HG03095 (cell line): Measurements from ENCODE around the gene ABCA2.

Experiments used
- ATAC-seq: cut with Tn5 transposase; IDR thresholded peaks from one replicate; pipeline ENCODE4 v1.9.1; 2021; ENCODE audit warnings: moderate library complexity; ENCODE audit not compliant: unreplicated experiment

ABCA2 gene

DNA sequence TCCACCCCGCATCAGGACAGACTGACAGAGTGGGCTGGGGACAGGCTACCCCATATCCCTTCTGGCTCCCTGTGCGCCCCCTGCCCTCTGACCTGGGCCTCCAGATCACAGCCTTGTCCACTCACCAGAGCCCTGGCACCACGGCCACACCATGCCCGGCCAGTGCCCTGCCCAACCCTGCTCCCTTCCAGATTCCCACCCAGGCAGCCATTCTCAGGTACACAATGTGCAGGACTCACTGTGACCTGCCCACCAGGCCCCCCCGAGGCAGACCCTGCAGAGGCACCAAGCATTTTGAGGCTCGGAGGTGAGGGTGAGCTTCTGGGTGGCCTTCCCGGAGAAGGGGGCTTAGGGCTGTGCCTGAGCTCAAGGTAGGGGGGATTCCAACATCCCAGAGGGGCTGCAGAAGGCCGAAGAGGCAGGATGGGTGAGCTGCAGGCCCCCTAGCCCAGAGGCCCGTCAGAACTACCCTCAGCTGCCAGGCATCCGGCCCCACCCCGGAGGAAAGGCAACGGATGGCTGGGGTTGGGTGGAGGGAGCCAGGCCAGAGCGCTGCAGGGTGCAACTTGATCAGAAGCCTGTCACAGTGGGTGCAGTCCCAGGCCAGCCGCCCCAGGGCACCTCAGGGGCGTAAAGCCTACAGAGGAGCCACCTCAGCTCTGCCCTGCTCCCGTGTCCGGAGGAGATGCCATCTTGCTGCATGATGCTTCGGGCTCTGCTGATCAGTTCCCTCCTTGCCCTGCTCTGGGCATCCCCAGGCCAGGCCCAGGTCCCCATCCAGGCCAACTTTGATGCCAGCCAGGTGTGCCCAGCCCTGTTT, 45.6 kb downstream of the ABCA2 start, which contains the start of gene LCNL1:
TSS of gene LCNL1 (plus strand) at position 762 of the 820 bp plus-strand sequence. CDS start 594 bp downstream, outside the sequence.
- no peak for ATAC-seq

DNA sequence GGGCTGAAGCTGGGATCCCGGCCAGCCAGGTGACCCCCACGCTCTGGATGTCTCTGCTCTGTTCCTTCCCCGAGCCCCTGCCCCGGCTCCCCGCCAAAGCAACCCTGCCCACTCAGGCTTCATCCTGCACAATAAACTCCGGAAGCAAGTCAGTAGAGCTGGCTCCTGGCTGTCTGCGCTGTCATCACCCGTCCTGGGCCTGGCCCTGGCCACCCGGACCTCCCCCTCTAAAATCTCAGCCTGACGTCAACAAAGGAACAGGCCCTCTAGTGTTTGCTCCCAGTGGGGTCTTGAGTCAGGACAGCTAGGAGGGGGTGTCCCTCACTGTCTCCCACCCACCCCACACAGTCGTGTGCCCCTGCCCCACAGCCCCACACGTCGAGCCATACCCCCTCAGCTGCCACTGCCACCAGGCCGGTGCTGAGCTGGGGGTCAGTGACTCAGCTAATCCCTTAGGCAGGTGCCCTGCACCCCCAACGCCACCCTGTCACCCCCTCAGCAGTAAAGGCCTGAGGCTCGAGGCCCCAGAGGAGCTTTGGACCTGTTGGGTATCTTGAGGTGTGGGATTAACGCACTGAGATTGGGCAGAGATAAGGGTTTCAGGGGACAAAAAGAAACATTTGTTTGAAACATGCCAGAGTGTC, 46.3 kb downstream of the ABCA2 start:
- ATAC-seq: no peak

DNA sequence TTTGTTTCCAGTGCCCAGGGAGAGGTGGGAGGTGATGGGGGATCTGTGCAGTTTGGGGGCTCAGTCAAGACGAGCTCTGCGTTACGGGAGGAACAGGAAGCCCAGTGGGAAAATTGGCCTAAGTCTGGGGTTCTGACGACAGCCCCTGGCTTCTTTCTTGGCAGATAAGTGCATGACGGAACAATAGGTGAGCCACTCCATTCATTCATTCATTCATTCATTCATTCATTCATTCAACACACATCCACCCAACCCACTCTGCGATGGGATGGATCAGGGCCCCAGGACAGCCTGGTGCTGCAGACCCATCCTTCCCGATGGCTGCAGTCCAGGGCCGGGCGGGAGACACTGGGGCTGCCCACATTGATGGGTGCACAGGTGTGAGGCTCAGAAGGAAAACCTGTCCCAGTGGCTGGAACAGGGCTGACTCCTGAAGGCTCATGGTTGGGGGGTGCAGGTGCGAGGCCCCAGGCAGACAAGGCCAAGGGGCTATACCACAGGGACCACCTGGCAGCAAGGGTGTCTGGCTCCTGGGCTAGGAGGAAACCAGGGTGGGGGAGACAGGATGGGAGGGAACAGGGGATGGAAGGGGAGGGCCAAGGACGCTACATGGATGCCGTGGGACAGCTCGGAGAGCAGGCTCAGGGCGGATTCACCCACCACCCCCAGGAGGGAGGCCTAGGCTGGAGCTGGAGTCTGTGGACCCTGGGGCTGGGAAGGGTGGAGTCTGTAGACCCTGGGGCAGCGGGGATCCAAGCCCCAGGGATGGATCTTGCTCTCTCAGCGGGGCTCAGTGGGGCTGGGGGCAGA, 47.2 kb downstream of the ABCA2 start:
- no peak for ATAC-seq

DNA sequence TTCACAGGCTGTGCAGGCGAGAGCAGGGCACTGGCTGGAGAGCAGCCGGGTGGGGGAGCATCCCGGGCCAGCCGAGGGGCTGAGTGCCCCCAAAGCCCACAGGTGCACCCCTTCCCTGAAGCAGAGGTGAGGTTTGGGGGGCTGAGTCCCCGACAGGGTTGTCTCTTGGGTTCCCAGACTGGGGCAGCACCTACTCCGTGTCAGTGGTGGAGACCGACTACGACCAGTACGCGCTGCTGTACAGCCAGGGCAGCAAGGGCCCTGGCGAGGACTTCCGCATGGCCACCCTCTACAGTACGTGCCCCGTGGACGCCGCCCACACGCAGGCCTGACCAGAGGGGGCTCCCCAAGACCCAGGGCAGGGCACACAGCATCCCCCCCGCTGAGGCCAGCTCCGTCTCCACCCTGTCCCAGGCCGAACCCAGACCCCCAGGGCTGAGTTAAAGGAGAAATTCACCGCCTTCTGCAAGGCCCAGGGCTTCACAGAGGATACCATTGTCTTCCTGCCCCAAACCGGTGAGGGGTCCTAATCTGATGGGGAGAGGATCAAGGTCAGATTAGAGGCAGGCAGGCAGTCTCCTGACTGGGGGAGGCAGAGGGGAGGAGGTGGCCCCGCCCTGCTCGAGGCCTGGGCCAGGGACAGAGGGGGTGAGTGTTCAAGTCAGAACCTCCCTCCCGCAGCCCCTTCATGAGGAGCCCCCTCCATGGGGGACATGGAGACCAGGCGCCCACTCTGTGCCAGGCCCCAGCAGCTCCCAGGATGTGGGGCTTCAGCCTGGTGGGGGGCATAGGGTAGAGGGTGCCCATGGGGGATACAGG, 48.1 kb downstream of the ABCA2 start:
- no peak for ATAC-seq

DNA sequence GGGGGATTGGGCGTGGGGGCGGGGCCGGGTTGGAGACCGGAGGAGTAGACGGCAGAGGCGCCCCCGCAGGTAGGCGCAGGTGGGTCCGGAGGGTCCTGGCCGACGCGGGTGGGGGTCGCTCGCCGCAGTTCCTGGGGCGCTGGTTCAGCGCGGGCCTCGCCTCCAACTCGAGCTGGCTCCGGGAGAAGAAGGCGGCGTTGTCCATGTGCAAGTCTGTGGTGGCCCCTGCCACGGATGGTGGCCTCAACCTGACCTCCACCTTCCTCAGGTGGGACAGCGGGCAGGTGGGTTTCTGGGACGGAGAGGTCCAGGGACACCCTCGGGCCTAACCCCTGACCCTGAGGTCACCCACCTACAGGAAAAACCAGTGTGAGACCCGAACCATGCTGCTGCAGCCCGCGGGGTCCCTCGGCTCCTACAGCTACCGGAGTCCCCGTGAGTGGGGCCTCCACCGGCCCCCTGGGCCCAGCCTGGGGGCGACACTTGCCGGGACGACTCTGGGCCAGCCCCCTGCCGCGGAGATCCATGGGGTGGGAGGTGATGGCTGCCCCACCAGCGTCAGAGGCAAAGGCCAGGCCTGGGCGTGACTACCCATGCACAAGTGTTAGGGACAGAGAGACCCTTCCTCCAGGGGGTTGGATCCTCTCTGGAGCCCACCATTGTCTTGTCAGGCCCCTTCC, 49.0 kb downstream of the ABCA2 start:
- ATAC-seq: no peak

DNA sequence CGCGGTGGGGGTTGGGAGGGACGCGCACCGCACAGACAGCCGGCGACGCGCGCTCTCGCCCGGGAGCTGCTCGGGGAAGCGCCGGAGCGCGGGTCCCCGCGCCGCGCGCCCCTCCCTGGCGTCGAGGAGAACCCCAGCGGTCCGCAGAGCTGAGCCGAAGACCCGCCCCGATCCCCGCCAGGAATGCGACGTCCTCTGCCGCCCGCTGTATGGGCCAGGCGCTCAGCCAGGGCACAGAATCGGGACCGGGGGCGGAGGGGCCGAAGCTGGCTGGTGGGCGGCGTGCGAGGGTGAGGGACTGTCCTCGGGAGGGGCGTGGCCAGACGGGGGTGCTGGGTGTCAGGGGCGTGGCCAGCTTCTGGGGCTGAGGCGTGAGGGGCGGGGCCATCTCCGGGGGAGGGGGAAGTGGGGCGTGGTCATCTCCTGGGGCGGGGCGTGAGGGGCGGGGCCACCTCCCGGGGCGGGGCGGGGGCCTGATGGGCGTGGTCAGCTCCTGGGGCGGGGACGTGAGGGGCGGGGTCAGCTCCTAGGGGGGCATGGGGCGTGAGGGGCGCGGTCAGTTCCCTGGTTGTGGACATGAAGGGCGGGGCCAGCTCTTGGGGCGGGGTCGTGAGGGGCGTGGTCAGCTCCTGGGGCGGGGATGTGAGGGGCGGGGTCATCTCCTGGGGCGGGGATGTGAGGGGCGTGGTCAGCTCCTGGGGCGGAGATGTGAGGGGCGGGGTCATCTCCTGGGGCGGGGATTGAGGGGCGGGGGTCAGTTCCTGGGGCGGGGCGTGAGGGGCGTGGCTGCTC, 49.8 kb downstream of the ABCA2 start:
- ATAC-seq: no peak

DNA sequence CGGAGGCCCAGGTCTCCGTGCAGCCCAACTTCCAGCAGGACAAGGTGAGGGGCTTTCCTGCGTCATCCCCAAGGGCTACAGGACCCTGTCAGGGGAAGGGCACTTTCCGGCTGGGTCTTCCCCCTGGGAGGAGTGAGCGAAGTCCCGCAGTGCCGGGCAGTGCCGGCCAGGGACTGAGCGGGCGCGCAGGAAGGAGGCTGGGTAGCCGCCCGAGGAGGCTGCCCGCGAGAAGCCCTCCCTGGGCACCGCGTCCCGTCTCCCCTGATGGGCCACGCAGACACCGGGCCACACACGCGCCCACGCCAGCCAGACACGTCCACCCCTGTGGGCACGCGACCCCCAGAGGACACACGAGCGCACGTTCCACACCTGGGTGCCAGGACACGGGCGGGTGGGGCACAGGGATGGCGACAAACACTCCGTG, 50.4 kb downstream of the ABCA2 start:
- ATAC-seq: no peak

DNA sequence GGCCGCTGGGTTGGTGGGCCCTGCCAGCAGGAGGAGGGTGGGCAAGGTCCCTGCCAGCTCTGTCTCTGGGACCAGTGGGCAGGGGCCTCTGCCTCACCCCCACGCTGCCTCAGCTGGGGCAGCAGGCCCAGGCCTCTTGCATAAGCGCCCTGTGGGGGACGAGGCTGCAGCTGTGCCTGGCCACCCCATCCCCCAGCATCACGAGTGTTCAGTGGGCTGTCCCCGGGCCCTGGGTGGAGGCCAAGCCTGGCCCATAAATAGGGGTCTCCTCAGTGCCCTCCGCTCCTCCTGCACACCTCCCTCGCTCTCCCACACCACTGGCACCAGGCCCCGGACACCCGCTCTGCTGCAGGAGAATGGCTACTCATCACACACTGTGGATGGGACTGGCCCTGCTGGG, 50.8 kb downstream of the ABCA2 start, which contains the start of gene PTGDS:
TSS of gene PTGDS (plus strand) at position 282 of the 400 bp plus-strand sequence. CDS start at position 357, 75 bp downstream.
- ATAC-seq: no peak

DNA sequence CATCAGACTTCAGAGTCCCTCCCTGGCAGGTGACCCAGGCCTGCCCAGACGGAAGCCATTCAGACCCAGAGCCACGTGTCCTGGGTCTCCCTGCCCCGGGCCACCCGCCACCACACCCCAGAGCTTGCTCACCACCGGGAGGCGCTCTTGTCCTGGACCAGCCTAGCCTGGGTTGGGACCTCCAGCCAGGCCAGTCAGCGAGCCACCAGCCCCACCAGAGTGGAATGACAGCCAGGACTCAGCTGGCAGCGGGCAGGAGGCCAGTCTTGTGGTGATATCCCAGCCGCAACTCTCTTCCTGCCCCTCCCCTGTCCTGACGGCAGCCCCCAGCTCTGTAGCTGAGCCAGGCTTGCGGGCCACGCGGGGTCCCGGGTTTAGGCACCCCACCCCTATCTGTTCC, 52.4 kb downstream of the ABCA2 start:
- ATAC-seq: no peak

DNA sequence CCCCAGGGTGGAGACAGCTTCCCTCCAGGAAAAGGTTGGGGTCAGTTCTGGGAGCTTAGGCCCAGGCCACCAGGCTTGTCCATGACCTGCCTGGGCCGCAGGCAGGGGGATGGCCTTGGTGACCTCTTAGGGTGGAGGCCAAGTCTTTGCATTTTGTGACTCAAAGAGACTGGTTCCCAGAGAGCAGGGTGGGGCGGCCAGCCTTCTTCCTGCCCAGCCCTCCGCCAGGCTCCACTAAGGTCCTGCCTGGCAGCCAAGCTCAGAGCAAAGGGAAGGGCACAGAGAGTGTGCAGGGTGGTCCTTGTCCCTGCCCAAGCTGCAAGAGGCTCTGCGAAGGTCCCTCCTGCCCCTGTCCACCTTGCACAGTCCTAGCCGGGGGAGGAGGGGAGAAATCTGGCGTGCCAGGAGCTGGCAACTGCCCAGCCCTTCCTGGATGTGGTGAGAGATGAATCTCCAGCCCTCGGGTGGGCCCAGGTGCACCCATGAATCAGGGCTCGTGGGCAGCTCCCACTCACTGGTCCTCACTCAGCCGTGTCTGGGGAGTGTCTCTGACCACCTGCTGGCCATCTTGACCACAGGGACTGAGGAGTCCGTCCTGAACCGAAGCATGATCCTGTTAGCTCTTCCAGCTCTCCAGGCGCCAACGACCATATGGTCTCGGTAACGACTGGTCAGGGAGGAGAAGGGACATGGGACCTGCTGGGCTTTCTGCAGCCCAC, 53.1 kb downstream of the ABCA2 start:
- no peak for ATAC-seq

DNA sequence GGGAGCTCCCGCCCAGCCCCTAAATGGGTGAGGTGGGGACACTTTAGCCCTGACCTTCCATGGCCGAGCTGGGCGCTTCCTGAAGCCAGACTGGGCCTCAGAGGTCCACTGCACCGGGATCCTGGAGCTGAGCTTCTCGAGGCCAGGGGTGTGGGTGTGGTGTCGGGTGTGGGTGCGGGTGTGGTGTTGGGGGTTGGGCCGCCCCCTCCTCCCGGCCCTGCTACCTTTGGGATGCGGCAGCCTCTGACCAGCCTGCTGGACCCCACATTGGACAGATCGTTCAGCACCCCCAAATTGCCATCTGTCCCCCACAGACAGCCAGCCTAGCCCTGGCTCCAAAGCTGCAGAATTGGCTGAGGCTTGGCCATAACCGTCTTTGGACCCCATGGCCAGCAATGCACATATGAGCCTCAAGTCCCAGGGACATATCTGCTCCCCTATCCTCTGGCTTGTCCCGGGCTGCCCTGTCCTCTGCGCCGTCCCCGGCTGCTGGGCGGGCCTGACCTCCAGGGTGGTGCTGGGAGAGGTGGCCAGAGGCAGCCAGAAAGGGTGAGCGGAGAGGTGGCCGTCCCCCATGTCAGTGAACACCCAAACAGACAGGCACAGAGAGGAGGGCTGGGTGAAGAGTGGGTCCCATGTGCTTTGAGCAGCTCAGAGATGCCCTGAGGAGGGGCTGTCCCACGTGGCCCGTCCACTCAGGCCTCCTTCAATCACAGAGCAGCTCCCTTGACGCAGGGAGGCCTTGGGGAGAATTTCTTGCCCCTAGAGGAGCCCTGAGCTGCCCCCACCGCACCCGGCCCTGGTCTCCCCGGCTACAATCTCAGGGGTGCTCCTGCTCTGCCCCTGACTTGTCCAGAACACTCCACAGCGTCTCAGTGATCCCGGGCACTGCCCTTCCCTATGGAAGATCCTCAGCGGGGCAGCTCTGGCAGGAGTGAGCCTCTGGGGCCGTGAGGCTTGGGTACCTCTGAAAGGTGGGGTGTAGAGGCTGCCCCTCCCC, 54.1 kb downstream of the ABCA2 start:
- ATAC-seq: no peak

DNA sequence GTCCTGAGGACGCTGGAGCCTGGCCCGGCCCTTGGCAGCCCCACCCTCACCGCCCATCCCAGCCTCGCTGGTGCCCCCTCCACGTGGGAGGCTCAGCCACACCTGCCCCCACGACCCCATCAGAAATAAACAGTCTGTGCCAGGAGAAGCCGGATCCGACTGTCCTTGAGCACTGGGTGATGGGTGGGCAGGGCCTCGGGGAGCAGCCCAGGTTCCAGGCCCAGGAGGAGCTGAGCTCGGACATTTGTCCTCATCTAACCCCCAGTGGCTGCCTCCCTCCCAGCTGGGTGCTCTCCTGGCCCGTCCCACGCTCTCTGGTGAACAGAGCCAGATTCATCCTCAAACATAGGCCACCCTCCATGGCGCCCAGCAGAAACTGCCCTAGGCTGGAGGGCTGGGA, 55.3 kb downstream of the ABCA2 start:
- no peak for ATAC-seq

DNA sequence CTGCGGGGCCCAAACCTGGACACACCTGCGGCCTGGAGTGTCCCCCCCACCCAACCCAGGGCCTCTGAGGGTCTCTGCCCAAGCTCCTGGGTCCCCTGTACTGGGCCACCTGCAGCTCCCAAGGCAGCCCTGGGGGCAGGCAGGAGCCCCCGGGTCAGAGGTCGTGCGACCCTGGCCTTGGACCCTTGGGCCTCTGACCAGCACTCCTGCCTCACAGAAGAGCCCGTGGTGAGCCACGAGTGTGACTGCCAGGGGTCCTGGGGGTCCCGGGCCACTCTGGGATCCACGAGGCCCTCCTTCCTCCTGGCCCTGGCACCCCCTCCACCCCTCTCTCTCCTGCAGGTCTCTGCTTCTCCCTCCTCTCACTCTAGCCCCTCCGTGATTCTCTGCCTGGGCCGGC, 55.7 kb downstream of the ABCA2 start:
- no peak for ATAC-seq

DNA sequence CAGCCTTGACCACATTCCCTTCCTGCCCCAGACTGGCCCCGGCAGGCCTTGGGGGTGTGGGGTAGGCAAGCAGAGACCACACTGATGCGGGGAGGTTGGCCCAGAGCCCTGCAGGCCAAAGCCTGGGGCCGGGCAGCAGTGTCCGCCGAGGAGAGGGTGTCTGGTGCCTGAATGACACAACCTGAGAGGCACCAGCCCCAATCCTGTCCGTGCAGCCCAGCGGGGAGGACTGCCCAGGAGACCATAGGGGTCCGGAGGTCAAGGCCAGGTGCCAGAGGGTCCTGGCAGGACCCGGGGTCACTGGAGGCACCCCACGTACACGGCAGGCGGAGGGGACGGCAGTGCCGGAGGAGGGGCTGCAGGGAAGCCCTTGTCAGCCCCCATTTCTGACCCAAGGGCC, 56.3 kb downstream of the ABCA2 start:
- no peak for ATAC-seq

DNA sequence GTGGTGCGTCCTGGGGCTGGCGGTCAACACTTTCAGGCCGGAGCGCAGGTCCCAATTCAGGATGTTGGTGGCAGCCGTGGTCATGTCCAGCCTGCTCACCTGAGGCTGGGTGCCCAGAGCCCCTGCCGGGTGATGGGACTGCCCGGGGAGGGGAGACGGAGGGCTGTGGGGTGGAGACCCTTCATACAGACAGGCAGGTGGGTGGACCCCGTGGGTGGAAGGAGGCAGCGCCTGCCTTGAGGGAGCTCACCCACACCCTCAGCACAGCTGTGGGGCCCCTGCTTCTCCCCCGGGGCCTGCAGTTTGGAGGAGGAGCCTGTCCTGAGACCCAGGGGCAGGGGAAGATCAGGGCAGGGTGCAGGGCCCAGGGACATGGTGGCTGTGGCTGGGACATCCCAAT, 57.7 kb downstream of the ABCA2 start:
- ATAC-seq: no peak

DNA sequence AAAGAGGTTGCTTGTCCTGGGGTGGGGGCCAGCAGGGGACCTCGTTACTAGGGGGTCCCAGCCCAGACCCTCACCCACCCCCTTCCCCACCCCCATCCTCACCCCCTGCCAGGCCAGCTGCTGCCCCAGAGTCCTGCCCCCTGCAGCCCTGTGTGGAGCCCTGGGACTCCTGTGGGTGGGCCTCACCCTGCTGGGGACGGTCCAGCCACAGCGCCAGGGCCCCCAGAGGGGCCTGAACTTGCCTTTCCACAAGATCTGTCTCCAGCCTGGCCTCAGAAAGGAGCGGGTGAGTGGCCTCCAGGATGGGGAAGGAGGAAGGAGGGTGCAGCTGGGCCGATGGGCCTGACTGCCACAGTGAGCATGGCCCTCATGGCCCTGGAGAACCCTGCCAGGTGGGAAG, 58.3 kb downstream of the ABCA2 start:
- ATAC-seq: no peak

DNA sequence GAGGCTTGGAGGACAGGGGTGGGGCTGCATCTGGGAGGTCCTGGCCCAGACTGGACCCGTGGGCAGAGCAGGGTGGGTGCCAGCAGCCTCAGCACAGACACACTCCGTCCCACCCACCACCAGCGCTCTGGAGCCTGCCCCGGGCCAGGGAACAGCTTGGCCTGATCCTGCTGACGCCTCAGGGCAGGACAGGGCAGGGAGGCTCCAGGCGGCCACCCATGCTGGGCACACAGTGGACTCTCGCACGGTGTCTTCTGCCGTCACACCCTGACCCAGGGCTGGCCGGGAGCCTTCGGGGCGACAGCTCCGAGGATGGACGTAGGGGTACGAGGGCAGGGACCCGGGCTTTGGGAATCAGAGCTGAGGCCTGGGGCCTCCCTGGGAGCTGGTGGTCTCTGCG, 58.9 kb downstream of the ABCA2 start:
- no peak for ATAC-seq
